HUES6 (cell line): ENCODE data around the gene RSPH10B.
"Not testable (repeated sequence)": the region's sequence is repeated elsewhere in the genome, so short reads cannot be mapped to it uniquely, and the experiment has no call there.

ENCODE experiments used
- H3K27ac ChIP-seq: 2 replicates; pipeline ENCODE4 v1.7.0; 2013; ENCODE audit warnings: low read depth, mild to moderate bottlenecking, low read length, inconsistent platforms
- H3K27me3 ChIP-seq: 2 replicates; pipeline ENCODE4 v1.6.1; 2013; ENCODE audit warnings: low read length; ENCODE audit not compliant: control insufficient read depth, insufficient read depth
- H3K36me3 ChIP-seq: 2 replicates; pipeline ENCODE4 v1.6.1; 2013; ENCODE audit warnings: low read length; ENCODE audit not compliant: control insufficient read depth, insufficient read depth
- H3K4me1 ChIP-seq: 2 replicates; pipeline ENCODE4 v1.6.1; 2013; ENCODE audit warnings: low read length; ENCODE audit not compliant: control insufficient read depth, insufficient read depth
- H3K4me3 ChIP-seq: 2 replicates; pipeline ENCODE4 v1.5.1; 2013; ENCODE audit warnings: low read depth, low read length
- H3K9ac ChIP-seq: one replicate; pipeline ENCODE4 v1.6.1; 2013; ENCODE audit warnings: mild to moderate bottlenecking, low read length
- H3K9me3 ChIP-seq: 2 replicates; pipeline ENCODE4 v1.6.1; 2013; ENCODE audit warnings: low read depth, low read length; ENCODE audit not compliant: control insufficient read depth, insufficient read depth

RSPH10B gene

GRCh38 chr7:5997210-5997808 lies 26.8 kb upstream of the RSPH10B start:
- Histone ChIP-seq H3K9me3 (no peaks in the 10 kb centered on the region), H3K27me3 (no peaks in the 10 kb centered on the region), H3K36me3 (peaks cover 69% of the 10 kb centered on the region), H3K4me1 (no peaks in the 10 kb centered on the region), H3K9ac (no peak overlapping the region), H3K27ac (no peak overlapping the region), H3K4me3 (no peak overlapping the region)

DNA sequence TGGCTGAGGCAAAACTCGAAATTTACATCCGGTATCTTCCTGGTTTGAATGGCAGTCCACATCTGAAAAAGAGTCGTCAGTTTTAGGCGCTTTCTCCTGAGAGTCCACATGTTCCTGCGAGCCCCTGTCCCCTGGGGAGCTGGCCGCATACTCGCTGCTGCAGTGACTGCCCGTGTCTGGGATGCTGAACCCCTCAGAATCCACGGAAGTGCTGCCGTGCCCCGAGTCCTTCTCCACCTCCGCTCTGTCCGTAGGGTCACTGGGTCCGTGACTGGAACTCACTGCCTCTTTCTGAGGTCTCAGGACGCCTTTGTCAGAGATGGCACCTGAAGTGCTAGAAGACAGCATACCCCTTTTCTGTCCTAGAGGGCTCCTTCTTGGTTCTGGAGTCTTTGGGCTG lies 16.6 kb upstream of the RSPH10B start:
- H3K27ac ChIP-seq, H3K27me3 ChIP-seq, H3K4me3 ChIP-seq, H3K9me3 ChIP-seq, H3K4me1 ChIP-seq, H3K9ac ChIP-seq: not testable (repeated sequence)
- peaks cover 36% of the 10 kb centered on the region for H3K36me3 ChIP-seq

GRCh38 chr7:5979680-5980314 lies 9.3 kb upstream of the RSPH10B start:
- H3K36me3 ChIP-seq, H3K4me3 ChIP-seq, H3K9ac ChIP-seq, H3K4me1 ChIP-seq, H3K9me3 ChIP-seq, H3K27me3 ChIP-seq, H3K27ac ChIP-seq: not testable (repeated sequence)

DNA sequence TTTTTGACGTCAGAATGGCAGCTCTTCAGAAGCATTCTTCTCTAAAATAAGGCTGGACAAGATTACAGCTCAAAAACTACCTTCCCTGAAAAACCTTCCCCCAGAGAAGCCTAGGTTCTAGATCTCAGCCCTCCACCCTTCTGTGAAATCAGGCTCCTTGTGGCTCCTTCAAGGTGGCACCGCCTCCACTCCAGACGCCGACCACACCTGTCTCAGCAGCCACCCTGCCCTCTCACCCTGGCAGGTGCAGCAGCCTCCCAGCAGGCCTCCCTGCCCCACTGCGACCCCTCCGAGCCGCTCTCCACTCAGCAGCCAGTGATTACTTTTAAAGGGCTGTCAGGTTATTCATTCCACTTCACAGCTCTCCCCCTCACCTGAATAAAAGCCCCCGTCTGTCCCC lies 3.1 kb upstream of the RSPH10B start:
- not testable (repeated sequence) for H3K36me3 ChIP-seq, H3K9me3 ChIP-seq, H3K4me3 ChIP-seq, H3K27ac ChIP-seq, H3K9ac ChIP-seq, H3K27me3 ChIP-seq, H3K4me1 ChIP-seq

DNA sequence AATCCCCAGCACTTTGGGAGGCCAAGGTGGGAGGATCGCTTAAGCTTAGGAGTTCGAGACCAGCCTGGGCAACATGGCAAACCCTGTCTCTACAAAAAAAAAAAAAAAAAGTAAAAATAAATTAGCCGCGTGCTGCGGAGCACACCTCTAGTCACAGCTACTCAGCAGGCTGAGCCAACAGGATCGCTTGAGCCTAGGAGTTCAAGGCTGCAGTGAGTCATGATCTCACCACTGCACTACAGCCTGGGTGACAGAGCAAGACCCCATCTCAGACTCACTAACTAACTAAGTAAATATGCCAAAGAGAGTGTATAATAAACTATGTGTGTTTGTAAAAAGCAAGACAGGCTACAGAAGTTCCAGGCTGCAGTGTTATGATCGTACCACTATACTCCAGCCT lies 6.7 kb downstream of the RSPH10B start:
- H3K4me3 ChIP-seq, H3K27ac ChIP-seq, H3K9ac ChIP-seq, H3K27me3 ChIP-seq, H3K9me3 ChIP-seq, H3K36me3 ChIP-seq, H3K4me1 ChIP-seq: not testable (repeated sequence)

- not testable (repeated sequence) for H3K4me3 ChIP-seq
These were observed 7.3 kb downstream of the RSPH10B start for GRCh38 chr7:5963205-5963604.

GRCh38 chr7:5934945-5935450 lies 35.5 kb downstream of the RSPH10B start:
- H3K27me3 ChIP-seq, H3K4me3 ChIP-seq, H3K9ac ChIP-seq, H3K36me3 ChIP-seq, H3K4me1 ChIP-seq, H3K9me3 ChIP-seq, H3K27ac ChIP-seq: not testable (repeated sequence)

More at GRCh38 chr7:5963205-5963604, 7.3 kb downstream of the RSPH10B start:
- not testable (repeated sequence) for H3K27me3 ChIP-seq, H3K4me1 ChIP-seq, H3K27ac ChIP-seq, H3K9ac ChIP-seq, H3K36me3 ChIP-seq, H3K9me3 ChIP-seq

DNA sequence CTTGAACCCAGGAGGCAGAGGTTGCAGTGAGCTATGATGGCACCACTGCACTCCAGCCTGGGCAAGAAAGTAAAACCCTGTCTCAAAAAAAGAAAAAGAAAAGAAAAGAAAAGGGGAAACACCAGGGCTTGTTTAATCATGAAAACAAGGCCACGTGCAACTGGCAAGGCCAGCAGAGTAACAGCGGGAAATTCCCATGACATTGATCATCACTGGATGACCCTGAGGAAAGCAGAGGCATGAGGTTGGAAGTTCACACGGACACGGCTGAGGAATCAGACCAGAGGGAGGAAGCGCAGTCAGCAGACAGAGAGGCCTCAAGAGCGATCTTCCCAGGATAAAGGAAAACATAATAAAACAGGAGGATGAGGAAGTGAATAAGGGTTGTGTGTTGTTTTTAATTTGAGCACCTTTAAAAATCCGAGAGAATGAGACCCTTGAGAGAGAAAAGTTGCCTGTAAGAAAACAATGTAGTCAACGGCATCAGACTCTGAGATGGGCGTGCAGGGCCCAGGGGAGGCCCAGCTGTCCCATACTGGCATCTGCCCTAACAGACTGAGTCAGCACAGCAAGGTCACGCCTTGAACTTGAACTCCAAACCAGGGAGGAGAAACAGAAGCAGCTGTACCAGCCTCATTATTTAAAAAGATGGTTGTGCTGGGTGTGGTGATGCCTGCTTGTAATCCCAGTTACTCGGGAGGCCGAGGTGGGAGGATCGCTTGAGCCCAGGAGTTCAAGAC lies 38.4 kb downstream of the RSPH10B start:
- H3K27me3 ChIP-seq, H3K27ac ChIP-seq, H3K36me3 ChIP-seq, H3K9me3 ChIP-seq, H3K4me1 ChIP-seq, H3K4me3 ChIP-seq, H3K9ac ChIP-seq: not testable (repeated sequence)

- not testable (repeated sequence) for H3K27me3 ChIP-seq, H3K27ac ChIP-seq
These were observed 39.2 kb downstream of the RSPH10B start for GRCh38 chr7:5931250-5931649.

GRCh38 chr7:5930290-5930689 lies 40.2 kb downstream of the RSPH10B start:
- not testable (repeated sequence) for H3K9ac ChIP-seq, H3K4me1 ChIP-seq, H3K36me3 ChIP-seq, H3K27me3 ChIP-seq, H3K27ac ChIP-seq, H3K9me3 ChIP-seq, H3K4me3 ChIP-seq

More at GRCh38 chr7:5931250-5931649, 39.2 kb downstream of the RSPH10B start:
- not testable (repeated sequence) for H3K4me3 ChIP-seq, H3K4me1 ChIP-seq, H3K9ac ChIP-seq, H3K36me3 ChIP-seq, H3K9me3 ChIP-seq

GRCh38 chr7:5926263-5926870 lies 44.1 kb downstream of the RSPH10B start:
- not testable (repeated sequence) for H3K9me3 ChIP-seq, H3K27ac ChIP-seq, H3K36me3 ChIP-seq, H3K4me3 ChIP-seq, H3K4me1 ChIP-seq, H3K9ac ChIP-seq, H3K27me3 ChIP-seq
